Osteocyte (in vitro differentiated cells): ENCODE data around the gene IKBIP. TPM values are rescaled to one million over a fixed set of nuclear protein-coding genes. Genes with fewer than 3 reads are reported as not detected.
"Not testable (repeated sequence)": the region's sequence is repeated elsewhere in the genome, so short reads cannot be mapped to it uniquely, and the experiment has no call there.

Experiments
- DNase-seq: peaks from one replicate; pipeline ENCODE4 v3.0.0; 2021; ENCODE audit warnings: mixed read lengths; ENCODE audit not compliant: unreplicated experiment; ENCODE audit errors: extremely low spot score
- H3K27ac Mint-ChIP-seq: one replicate; pipeline ENCODE4 v1.8.0; 2021; ENCODE audit warnings: mild to moderate bottlenecking, mixed read lengths; ENCODE audit not compliant: unreplicated experiment
- H3K27me3 Mint-ChIP-seq: one replicate; pipeline ENCODE4 v1.8.0; 2021; ENCODE audit warnings: mixed read lengths; ENCODE audit not compliant: unreplicated experiment
- H3K36me3 Mint-ChIP-seq: one replicate; pipeline ENCODE4 v1.8.0; 2021; ENCODE audit warnings: mixed read lengths; ENCODE audit not compliant: unreplicated experiment
- H3K4me1 Mint-ChIP-seq: one replicate; pipeline ENCODE4 v1.8.0; 2021; ENCODE audit warnings: mixed read lengths; ENCODE audit not compliant: unreplicated experiment
- H3K4me3 Mint-ChIP-seq: one replicate; pipeline ENCODE4 v1.8.0; 2021; ENCODE audit warnings: mild to moderate bottlenecking, moderate library complexity, mixed read lengths; ENCODE audit not compliant: unreplicated experiment
- H3K9me3 Mint-ChIP-seq: one replicate; pipeline ENCODE4 v1.8.0; 2021; ENCODE audit warnings: mixed read lengths; ENCODE audit not compliant: unreplicated experiment
- total RNA-seq: library from RNA; stranded (reverse); gene quantifications from 2 replicates; pipeline ENCODE4 v1.2.1, GENCODE V29; 2021
- TF ChIP-seq, protein P1 (sequence below): fragments of 200-600 bp; sonication (generic); IDR thresholded peaks from 2 replicates; pipeline ENCODE4 v1.5.0; 2021; ENCODE audit warnings: antibody characterized with exemption, mild to moderate bottlenecking, moderate library complexity

Gene IKBIP
- total RNA-seq, 1 donor from 2014 or later: 38.0 TPM

DNA sequence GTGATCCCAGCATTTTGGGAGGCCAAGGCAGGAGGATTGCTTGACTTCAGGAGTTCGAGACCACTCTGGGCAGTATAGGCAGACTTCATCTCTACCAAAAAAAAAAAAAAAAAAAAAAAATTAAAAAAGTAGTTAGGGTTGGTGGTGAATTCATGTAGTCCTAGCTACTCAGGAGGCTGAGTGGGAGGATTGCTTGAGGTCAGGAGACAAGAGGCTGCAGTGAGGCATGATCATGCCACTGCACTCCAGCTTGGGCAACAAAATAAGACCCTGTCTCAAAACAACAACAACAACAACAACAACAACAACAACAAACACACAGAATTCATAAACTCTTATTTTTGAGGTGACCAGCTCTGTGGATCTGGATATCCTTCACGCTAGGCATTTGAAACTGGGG lies 34.0 kb downstream of the IKBIP start:
- H3K36me3 Mint-ChIP-seq: peaks cover 4% of the 10 kb centered on the region
- no peak overlapping the region for H3K4me3 Mint-ChIP-seq
- no peaks in the 10 kb centered on the region for H3K27me3 Mint-ChIP-seq
- no peaks in the 10 kb centered on the region for H3K9me3 Mint-ChIP-seq
- TF ChIP-seq, protein P1, sequence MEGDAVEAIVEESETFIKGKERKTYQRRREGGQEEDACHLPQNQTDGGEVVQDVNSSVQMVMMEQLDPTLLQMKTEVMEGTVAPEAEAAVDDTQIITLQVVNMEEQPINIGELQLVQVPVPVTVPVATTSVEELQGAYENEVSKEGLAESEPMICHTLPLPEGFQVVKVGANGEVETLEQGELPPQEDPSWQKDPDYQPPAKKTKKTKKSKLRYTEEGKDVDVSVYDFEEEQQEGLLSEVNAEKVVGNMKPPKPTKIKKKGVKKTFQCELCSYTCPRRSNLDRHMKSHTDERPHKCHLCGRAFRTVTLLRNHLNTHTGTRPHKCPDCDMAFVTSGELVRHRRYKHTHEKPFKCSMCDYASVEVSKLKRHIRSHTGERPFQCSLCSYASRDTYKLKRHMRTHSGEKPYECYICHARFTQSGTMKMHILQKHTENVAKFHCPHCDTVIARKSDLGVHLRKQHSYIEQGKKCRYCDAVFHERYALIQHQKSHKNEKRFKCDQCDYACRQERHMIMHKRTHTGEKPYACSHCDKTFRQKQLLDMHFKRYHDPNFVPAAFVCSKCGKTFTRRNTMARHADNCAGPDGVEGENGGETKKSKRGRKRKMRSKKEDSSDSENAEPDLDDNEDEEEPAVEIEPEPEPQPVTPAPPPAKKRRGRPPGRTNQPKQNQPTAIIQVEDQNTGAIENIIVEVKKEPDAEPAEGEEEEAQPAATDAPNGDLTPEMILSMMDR: no peak
- H3K27ac Mint-ChIP-seq: no peak overlapping the region
- DNase-seq: no peak
- no peaks in the 10 kb centered on the region for H3K4me1 Mint-ChIP-seq

DNA sequence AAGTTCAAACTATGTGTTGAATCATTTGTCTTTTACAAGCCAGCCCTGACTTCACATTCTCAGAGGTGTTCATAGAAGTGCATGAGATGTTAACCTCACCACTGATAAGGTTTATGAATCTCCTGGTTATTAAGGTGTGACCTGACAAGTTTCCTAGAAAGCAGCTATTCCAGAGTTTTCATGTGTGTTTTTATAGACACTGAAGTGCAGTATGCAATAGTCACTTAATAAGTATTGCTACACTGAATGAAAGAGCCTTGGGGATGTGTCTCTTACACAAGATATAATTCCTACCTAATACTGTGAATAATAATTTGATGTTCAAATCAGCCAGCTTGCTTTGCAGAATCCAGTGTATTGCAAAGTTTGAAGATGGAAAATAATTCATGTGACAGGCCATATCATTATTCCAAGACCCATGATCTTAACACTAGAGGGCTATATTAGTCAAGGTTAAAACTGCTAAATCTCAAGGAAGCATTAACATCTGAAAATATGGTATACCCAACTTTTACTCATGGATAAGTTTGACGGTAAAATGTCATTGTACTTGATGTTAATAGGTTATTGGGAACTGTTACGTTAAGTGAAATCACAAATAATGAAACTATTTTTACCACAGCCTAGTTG lies 38.1 kb downstream of the IKBIP start:
- no peak overlapping the region for H3K27ac Mint-ChIP-seq
- H3K36me3 Mint-ChIP-seq: peaks cover 17% of the 10 kb centered on the region
- H3K4me1 Mint-ChIP-seq: no peaks in the 10 kb centered on the region
- no peak overlapping the region for H3K4me3 Mint-ChIP-seq
- H3K9me3 Mint-ChIP-seq: no peaks in the 10 kb centered on the region
- DNase-seq: no peak
- H3K27me3 Mint-ChIP-seq: no peaks in the 10 kb centered on the region
- TF ChIP-seq, protein P1: peak; percentile 18

DNA sequence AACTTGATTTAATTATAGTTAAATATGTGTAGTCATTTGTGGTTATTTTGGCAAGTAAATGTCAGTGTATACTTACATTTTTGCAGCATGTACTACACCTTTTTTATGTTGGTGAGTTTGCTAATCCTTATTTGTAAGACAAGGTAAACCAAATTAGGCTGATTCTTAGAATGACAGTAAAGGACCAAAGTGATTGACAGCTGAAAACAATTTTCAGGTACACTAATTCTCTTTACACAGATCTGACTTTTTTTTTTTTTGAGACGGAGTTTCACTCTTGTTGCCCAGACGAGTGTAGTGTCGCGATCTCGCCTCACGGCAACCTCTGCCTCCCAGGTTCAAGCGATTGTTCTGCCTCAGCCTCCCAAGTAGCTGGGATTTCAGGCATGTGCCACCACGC lies 42.7 kb downstream of the IKBIP start:
- H3K4me3 Mint-ChIP-seq: no peak overlapping the region
- H3K9me3 Mint-ChIP-seq: no peaks in the 10 kb centered on the region
- H3K4me1 Mint-ChIP-seq: peaks cover 8% of the 10 kb centered on the region
- no peak overlapping the region for H3K27ac Mint-ChIP-seq
- H3K27me3 Mint-ChIP-seq: no peaks in the 10 kb centered on the region
- DNase-seq: no peak
- TF ChIP-seq, protein P1: no peak
- H3K36me3 Mint-ChIP-seq: peaks cover 47% of the 10 kb centered on the region

DNA sequence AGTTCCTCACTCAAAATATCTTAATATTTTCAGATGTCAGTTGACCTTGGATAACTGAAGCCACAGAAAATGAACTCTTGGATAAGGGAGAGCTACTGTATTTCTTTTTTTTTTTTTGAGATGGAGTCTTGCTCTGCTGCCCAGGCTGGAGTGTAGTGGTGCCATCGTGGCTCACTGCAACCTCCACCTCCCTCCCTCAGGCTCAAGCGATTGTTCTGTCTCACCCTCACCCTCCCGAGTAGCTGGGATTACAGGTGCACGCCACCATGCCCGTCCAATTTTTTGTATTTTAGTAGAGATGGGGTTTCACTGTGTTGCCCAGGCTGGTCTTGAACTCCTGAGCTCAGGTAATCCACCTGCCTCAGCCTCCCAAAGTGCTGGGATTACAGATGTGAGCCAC lies 47.3 kb downstream of the IKBIP start:
- not testable (repeated sequence) for H3K27me3 Mint-ChIP-seq, H3K27ac Mint-ChIP-seq, H3K4me3 Mint-ChIP-seq, H3K9me3 Mint-ChIP-seq
- DNase-seq: peak; percentile 8
- Mint-ChIP-seq H3K36me3 (peaks cover 39% of the 10 kb centered on the region), H3K4me1 (peaks cover 34% of the 10 kb centered on the region)

DNA sequence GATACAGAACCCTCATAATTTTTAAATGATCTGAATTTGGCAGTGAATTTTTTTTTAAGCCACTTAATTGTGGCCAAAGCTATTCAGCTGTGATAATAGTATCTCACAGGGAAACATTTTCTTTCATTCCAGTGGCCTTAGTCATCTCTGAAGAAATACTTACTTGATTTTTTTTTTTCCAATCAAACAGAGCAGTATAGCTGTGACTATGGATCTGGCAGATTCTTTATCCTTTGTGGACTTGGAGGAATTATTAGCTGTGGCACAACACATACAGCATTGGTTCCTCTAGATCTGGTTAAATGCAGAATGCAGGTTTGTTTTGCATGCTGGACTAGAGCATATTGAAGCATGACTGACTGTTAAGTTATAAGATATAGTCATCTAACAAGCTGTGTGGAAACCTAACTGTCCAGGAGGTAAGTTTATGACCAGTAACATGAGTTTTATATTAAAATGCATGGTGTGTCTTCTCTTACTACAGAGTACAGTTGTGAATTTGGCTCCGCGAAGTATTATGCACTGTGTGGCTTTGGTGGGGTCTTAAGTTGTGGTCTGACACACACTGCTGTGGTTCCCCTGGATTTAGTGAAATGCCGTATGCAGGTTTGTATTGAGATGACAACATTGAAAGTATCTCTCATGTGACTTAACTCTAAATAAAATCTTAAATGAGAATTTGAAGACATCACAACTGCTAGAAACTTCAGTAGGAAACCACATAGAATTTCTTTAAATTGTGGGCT lies 49.2 kb downstream of the IKBIP start:
- Mint-ChIP-seq H3K9me3 (no peaks in the 10 kb centered on the region), H3K27ac (peak overlapping the region; percentile 93), H3K27me3 (no peaks in the 10 kb centered on the region), H3K4me3 (peak overlapping the region; percentile 83), H3K4me1 (peaks cover 34% of the 10 kb centered on the region), H3K36me3 (peaks cover 26% of the 10 kb centered on the region)
- TF ChIP-seq, protein P1: no peak
- peak; percentile 17 for DNase-seq
